ENCODE measurements around the gene KRTAP10-3.
"Not testable (repeated sequence)": the region's sequence is repeated elsewhere in the genome, so short reads cannot be mapped to it uniquely, and the experiment has no call there.

Gene KRTAP10-3

GRCh38 chr21:44569861-44570517 is 11.4 kb upstream of the KRTAP10-3 start:
- Histone ChIP-seq H3K4me3 (ENCODE audit: low read length in 2 of 2) (no peak overlapping the region), H3K27ac (ENCODE audit: low read length) (no peak overlapping the region), H3K36me3 (ENCODE audit: control insufficient read depth in 2 of 2, insufficient read depth in 2 of 2, low read length in 2 of 2) (no peaks in the 10 kb centered on the region), H3K9ac (ENCODE audit: low read length in 2 of 2) (no peak overlapping the region), H3K4me1 (ENCODE audit: control insufficient read depth, insufficient read depth, low read length) (no peaks in the 10 kb centered on the region), H3K9me3 (ENCODE audit: control insufficient read depth in 2 of 2, low read length in 2 of 2) (peaks cover 0 to 9% of the 10 kb centered on the region in 2 donors), H3K27me3 (ENCODE audit: control insufficient read depth in 1 of 2, insufficient read depth in 2 of 2, low read length in 2 of 2) (peaks cover 6 to 10% of the 10 kb centered on the region in 2 donors)

- Histone ChIP-seq H3K4me3 (ENCODE audit: low read length in 2 of 2) (no peak overlapping the region), H3K4me1 (ENCODE audit: control insufficient read depth, insufficient read depth, low read length) (no peaks in the 10 kb centered on the region), H3K27me3 (ENCODE audit: control insufficient read depth in 1 of 2, insufficient read depth in 2 of 2, low read length in 2 of 2) (peaks cover 6 to 8% of the 10 kb centered on the region in 2 donors), H3K9me3 (ENCODE audit: control insufficient read depth in 2 of 2, low read length in 2 of 2) (peaks cover 0 to 9% of the 10 kb centered on the region in 2 donors), H3K36me3 (ENCODE audit: control insufficient read depth in 2 of 2, insufficient read depth in 2 of 2, low read length in 2 of 2) (no peaks in the 10 kb centered on the region), H3K27ac (ENCODE audit: low read length) (no peak overlapping the region), H3K9ac (ENCODE audit: low read length in 2 of 2) (no peak overlapping the region)
Measured at GRCh38 chr21:44568667-44569556, 10.3 kb upstream of the KRTAP10-3 start.

- Histone ChIP-seq H3K9ac (ENCODE audit: low read length in 2 of 2) (no peak overlapping the region), H3K9me3 (ENCODE audit: control insufficient read depth in 2 of 2, low read length in 2 of 2) (peaks cover 0 to 9% of the 10 kb centered on the region in 2 donors), H3K4me1 (ENCODE audit: control insufficient read depth, insufficient read depth, low read length) (no peaks in the 10 kb centered on the region), H3K27ac (ENCODE audit: low read length) (no peak overlapping the region), H3K36me3 (ENCODE audit: control insufficient read depth in 2 of 2, insufficient read depth in 2 of 2, low read length in 2 of 2) (no peaks in the 10 kb centered on the region), H3K27me3 (ENCODE audit: control insufficient read depth in 1 of 2, insufficient read depth in 2 of 2, low read length in 2 of 2) (peaks cover 3 to 7% of the 10 kb centered on the region in 2 donors), H3K4me3 (ENCODE audit: low read length in 2 of 2) (no peak overlapping the region)
Measured at GRCh38 chr21:44568261-44568660, 9.7 kb upstream of the KRTAP10-3 start.

GRCh38 chr21:44567481-44568171 is 9.0 kb upstream of the KRTAP10-3 start:
- H3K36me3 ChIP-seq (ENCODE audit: control insufficient read depth in 2 of 2, insufficient read depth in 2 of 2, low read length in 2 of 2) = no peaks in the 10 kb centered on the region
- H3K27me3 ChIP-seq (ENCODE audit: control insufficient read depth in 1 of 2, insufficient read depth in 2 of 2, low read length in 2 of 2) = peaks cover 0 to 5% of the 10 kb centered on the region in 2 donors
- H3K4me3 ChIP-seq (ENCODE audit: low read length in 2 of 2) = no peak overlapping the region
- no peak overlapping the region for H3K9ac ChIP-seq (ENCODE audit: low read length in 2 of 2)
- peaks cover 0 to 9% of the 10 kb centered on the region in 2 donors for H3K9me3 ChIP-seq (ENCODE audit: control insufficient read depth in 2 of 2, low read length in 2 of 2)
- no peaks in the 10 kb centered on the region for H3K4me1 ChIP-seq (ENCODE audit: control insufficient read depth, insufficient read depth, low read length)
- no peak overlapping the region for H3K27ac ChIP-seq (ENCODE audit: low read length)

- Histone ChIP-seq H3K9ac (ENCODE audit: low read length in 2 of 2) (no peak overlapping the region), H3K9me3 (ENCODE audit: control insufficient read depth in 2 of 2, low read length in 2 of 2) (peaks cover 0 to 4% of the 10 kb centered on the region in 2 donors), H3K4me1 (ENCODE audit: control insufficient read depth, insufficient read depth, low read length) (no peaks in the 10 kb centered on the region), H3K36me3 (ENCODE audit: control insufficient read depth in 2 of 2, insufficient read depth in 2 of 2, low read length in 2 of 2) (no peaks in the 10 kb centered on the region), H3K27ac (ENCODE audit: low read length) (no peak overlapping the region), H3K4me3 (ENCODE audit: low read length in 2 of 2) (no peak overlapping the region), H3K27me3 (ENCODE audit: control insufficient read depth in 1 of 2, insufficient read depth in 2 of 2, low read length in 2 of 2) (peaks cover 0 to 5% of the 10 kb centered on the region in 2 donors)
Measured at GRCh38 chr21:44566403-44566802, 7.8 kb upstream of the KRTAP10-3 start.

- no peak overlapping the region for H3K27ac ChIP-seq (ENCODE audit: low read length)
- no peaks in the 10 kb centered on the region for H3K36me3 ChIP-seq (ENCODE audit: control insufficient read depth in 2 of 2, insufficient read depth in 2 of 2, low read length in 2 of 2)
- peaks cover 0 to 5% of the 10 kb centered on the region in 2 donors for H3K27me3 ChIP-seq (ENCODE audit: control insufficient read depth in 1 of 2, insufficient read depth in 2 of 2, low read length in 2 of 2)
- no peaks in the 10 kb centered on the region for H3K9me3 ChIP-seq (ENCODE audit: control insufficient read depth in 2 of 2, low read length in 2 of 2)
- no peak overlapping the region for H3K9ac ChIP-seq (ENCODE audit: low read length in 2 of 2)
- no peaks in the 10 kb centered on the region for H3K4me1 ChIP-seq (ENCODE audit: control insufficient read depth, insufficient read depth, low read length)
- H3K4me3 ChIP-seq (ENCODE audit: low read length in 2 of 2) = no peak overlapping the region
Measured at GRCh38 chr21:44564886-44565598, 6.4 kb upstream of the KRTAP10-3 start.

- H3K27me3 ChIP-seq (ENCODE audit: control insufficient read depth in 1 of 2, insufficient read depth in 2 of 2, low read length in 2 of 2) = peaks cover 0 to 2% of the 10 kb centered on the region in 2 donors
- peaks cover 0 to 2% of the 10 kb centered on the region in 2 donors for H3K9me3 ChIP-seq (ENCODE audit: control insufficient read depth in 2 of 2, low read length in 2 of 2)
- H3K36me3 ChIP-seq (ENCODE audit: control insufficient read depth in 2 of 2, insufficient read depth in 2 of 2, low read length in 2 of 2) = no peaks in the 10 kb centered on the region
- H3K4me3 ChIP-seq (ENCODE audit: low read length in 2 of 2) = no peak overlapping the region
- H3K27ac ChIP-seq (ENCODE audit: low read length) = no peak overlapping the region
- no peaks in the 10 kb centered on the region for H3K4me1 ChIP-seq (ENCODE audit: control insufficient read depth, insufficient read depth, low read length)
- no peak overlapping the region for H3K9ac ChIP-seq (ENCODE audit: low read length in 2 of 2)
Measured at GRCh38 chr21:44564099-44564498, 5.5 kb upstream of the KRTAP10-3 start.

GRCh38 chr21:44558329-44558675 is 293 bp downstream of the KRTAP10-3 start:
- not testable (repeated sequence) for H3K36me3 ChIP-seq (ENCODE audit: control insufficient read depth in 2 of 2, insufficient read depth in 2 of 2, low read length in 2 of 2); H3K27me3 ChIP-seq (ENCODE audit: control insufficient read depth in 1 of 2, insufficient read depth in 2 of 2, low read length in 2 of 2); H3K9me3 ChIP-seq (ENCODE audit: control insufficient read depth in 2 of 2, low read length in 2 of 2); H3K4me1 ChIP-seq (ENCODE audit: control insufficient read depth, insufficient read depth, low read length); H3K9ac ChIP-seq (ENCODE audit: low read length in 2 of 2); H3K4me3 ChIP-seq (ENCODE audit: low read length in 2 of 2); H3K27ac ChIP-seq (ENCODE audit: low read length)

- Histone ChIP-seq H3K4me3 (ENCODE audit: low read length in 2 of 2) (no peak overlapping the region), H3K4me1 (ENCODE audit: control insufficient read depth, insufficient read depth, low read length) (no peaks in the 10 kb centered on the region), H3K9ac (ENCODE audit: low read length in 2 of 2) (no peak overlapping the region), H3K27me3 (ENCODE audit: control insufficient read depth in 1 of 2, insufficient read depth in 2 of 2, low read length in 2 of 2) (peaks cover 0 to 4% of the 10 kb centered on the region in 2 donors), H3K9me3 (ENCODE audit: control insufficient read depth in 2 of 2, low read length in 2 of 2) (peaks cover 8% of the 10 kb centered on the region in 2 donors), H3K27ac (ENCODE audit: low read length) (no peak overlapping the region), H3K36me3 (ENCODE audit: control insufficient read depth in 2 of 2, insufficient read depth in 2 of 2, low read length in 2 of 2) (no peaks in the 10 kb centered on the region)
Measured at GRCh38 chr21:44557491-44558328, 885 bp downstream of the KRTAP10-3 start.

Data from stomach smooth muscle (tissue), 2 donors.